ENCODE measurements around the gene ADCY6.

GRCh38 chr12:48788854-48789775, at the start of gene ADCY6:
- peak in 1 of 3 experiments; percentile 20 for TF ChIP-seq CTCF (optimal IDR thresholded peaks at IDR 0.05 in 1 of 3, IDR thresholded peaks at IDR 0.05 in 1 of 3, conservative IDR thresholded peaks at IDR 0.05 in 1 of 3; ENCODE audit: extremely low read depth in 1 of 3, insufficient read depth in 2 of 3, low read length in 3 of 3)
- TF ChIP-seq EZH2 (IDR thresholded peaks at IDR 0.05; ENCODE audit: low read length), result no peak

Data from keratinocyte (primary cell).